ENCODE data around the gene FRS3.

Gene FRS3

DNA sequence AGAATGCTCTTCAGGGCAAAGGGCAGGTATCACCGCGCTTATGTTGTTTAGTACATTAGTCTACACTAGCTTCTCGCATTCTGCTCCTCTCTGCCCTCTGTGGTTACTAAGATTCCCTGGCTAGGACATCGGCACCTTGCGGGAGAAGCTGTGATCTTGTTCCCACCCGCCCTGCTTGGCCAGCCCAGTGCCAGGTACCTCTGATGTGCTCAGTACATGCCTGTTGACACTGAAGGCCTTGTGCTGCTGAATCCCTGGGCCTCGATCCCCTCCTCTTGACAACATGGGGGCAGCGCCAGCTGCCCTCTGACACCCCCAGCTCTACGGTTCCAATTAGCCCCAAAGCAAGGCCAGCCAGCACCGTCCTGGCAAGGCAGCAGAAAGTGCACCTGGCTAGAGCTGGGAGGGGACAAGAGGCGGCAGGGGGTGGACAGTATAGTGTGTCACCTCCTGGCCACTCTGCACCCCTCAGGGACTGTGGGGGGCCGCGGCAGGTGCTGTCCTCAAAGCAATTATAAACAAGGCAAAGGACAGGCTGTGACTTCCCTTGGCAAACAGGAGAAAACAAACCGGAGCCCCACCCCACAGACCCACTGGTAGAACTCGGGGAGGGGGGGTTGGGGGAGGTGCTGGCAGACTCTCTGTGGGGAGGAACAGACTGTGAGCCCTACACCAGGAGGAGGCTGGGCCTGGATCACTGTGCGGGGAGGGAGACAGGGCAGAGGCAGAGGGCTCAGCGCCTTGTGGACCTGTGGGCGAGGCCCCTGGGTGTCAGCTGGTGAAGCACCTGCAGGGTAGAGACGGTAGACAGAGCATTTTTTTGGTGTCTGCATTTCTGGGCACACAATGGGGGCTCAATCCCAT is 51.4 kb downstream of the FRS3 start:
- no peak for DNase-seq (ENCODE audit: low read depth in 2 of 2)

DNA sequence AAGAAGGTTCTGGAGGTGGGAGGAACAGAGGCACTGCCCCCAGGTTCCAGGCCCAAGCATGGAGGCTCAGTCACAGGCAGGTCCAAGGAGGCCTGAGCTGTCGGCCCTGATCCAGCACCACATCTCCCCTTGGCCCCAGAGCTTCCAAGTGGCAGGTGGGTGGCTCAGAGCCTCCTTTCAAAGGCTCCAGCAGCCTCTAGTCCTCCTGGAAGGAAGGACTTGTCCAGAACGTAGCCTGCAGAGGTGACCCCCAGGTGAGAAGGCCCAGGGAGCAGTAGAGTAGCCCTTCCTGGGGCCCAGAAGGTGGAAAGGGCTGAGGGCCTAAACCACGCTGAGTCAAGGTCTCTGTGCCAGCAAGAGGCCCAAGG is 52.0 kb downstream of the FRS3 start:
- no peak for DNase-seq (ENCODE audit: low read depth in 2 of 2)

GRCh38 chr6:41726876-41727275 is 52.8 kb downstream of the FRS3 start:
- DNase-seq (ENCODE audit: low read depth in 2 of 2): no peak

GRCh38 chr6:41724586-41725501 is 54.9 kb downstream of the FRS3 start:
- DNase-seq (ENCODE audit: low read depth in 2 of 2): no peak

GRCh38 chr6:41724228-41724580 is 55.5 kb downstream of the FRS3 start:
- no peak for DNase-seq (ENCODE audit: low read depth in 2 of 2)

- DNase-seq (ENCODE audit: low read depth in 2 of 2): no peak
Measured at GRCh38 chr6:41723530-41724227, 56.0 kb downstream of the FRS3 start.

- no peak for DNase-seq (ENCODE audit: low read depth in 2 of 2)
Measured at GRCh38 chr6:41722969-41723529, 56.7 kb downstream of the FRS3 start.

GRCh38 chr6:41721414-41721813 is 58.3 kb downstream of the FRS3 start:
- DNase-seq (ENCODE audit: low read depth in 2 of 2): no peak

- no peak for DNase-seq (ENCODE audit: low read depth in 2 of 2)
Measured at GRCh38 chr6:41720783-41721182, 58.9 kb downstream of the FRS3 start.

GRCh38 chr6:41720262-41720620 is 59.5 kb downstream of the FRS3 start:
- DNase-seq (ENCODE audit: low read depth in 2 of 2): no peak

Data from stimulated activated CD4-positive, alpha-beta T cell treated with anti-CD3 and anti-CD28 coated beads, Interleukin-1b, Interleukin-23, amount 100 ng/mL, for 4 hours (primary cell).